Midbrain (tissue), 1 donor: Measurements from ENCODE around the gene EMC6.

Experiments
- DNase-seq: peaks from one replicate; lab custom pipeline; 2025; lab: John Stamatoyannopoulos, UW

The EMC6 gene

DNA sequence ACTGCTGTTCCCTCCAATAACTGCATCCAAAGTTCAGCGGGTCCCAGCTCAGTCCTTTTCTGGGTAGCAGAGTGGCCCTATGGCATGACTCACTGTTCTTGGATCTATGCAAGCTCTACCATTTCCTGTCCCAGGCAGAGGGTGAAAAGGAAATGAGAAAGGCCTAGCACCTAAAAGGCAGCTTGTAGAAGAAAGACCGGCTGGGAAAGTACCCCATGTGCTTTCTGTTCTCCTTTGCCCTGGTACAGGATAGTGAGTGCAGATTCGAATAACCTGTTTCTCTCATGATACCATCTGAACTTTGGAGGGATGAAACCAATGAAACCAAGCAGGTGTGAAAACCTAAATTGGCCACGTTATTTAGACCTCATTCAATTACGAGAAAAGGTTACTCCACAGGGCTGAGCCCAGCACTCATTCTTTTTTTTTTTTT is 42.4 kb downstream of the EMC6 start:
- no peak for DNase-seq

DNA sequence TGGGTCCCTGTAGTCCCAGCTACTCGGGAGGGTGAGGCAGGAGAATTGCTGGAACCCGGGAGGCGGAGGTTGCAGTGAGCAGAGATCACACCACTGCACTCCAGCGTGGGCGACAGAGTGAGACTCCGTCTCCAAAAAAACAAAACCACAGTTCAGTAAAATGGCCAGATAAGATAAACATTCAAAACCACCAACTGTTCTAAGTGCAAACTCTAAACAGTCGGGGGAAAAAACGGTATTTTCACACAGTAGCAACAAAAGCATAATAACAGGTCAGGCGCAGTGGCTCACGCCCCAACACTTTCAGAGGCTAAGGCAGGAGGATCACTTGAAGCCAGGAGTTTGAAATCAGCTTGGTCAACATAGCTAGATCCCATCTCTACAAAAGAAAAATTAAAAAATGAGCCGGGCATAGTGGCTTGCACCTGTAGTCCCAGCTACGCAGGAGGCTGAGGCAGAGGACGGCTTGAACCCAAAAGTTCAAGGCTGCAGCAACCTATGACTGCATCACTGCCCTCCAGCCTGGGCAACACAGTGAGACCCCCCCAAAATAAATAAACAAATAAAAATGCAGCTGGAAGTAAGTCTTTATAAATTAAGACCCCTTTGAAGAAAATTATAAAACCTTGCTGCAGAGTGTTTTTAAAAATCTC is 44.3 kb downstream of the EMC6 start:
- DNase-seq = no peak

DNA sequence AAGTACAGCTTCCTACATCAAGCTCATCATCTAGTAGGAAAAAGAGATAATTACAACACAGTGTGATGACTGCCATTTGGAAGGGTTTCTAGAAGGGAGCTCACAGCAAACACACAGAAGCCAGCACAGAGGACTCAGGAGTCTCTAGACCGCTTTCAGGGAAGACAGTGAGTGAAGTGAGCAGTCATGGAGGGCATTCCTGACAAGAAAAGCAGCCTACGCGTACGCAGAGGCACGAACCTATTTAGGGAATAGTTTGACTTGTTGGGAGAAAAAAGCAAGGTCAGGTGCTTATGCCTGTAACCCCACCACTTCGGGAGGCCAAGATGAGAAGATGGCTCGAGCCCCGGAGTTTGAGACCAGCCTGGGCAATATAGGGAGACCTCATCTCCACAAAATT is 46.7 kb downstream of the EMC6 start:
- no peak for DNase-seq

DNA sequence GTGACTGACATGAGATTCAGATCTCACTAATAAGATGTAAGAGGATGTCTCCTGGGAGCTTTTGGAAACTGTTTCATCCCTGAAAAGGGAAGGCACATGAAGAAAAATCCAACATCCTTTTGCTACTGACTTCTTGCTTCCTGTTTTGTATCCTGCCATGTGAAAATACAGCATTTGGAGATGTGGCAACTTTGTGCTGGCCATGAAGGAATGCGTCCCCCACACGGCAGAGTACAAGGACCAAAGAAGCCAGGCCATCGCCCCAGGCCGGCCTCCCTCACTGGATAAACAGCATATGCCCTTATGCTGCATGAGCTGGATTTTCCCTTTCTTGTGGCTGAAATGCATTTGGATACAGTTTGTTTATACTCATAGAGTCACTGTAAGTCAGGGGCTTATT is 49.6 kb downstream of the EMC6 start:
- no peak for DNase-seq

DNA sequence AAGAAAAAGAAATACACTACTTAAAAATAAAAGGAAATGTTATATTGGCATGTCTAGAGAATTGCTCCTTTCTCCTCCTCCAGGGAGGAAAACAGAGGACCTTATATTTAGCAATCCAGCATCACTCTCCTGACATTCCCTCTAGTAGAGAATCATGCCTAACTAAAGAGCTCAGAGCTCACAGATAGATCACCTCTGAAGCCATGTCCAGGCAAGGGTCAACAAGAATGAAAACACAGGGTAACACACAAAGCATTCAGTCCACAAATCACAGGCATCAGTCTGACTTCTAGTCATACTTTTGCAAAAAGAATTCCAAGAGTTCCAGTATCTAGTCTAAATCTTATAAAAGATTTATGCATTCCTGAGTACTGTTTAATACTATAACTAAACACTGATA is 50.7 kb downstream of the EMC6 start:
- DNase-seq = no peak
